Natural killer cell (primary cell): ENCODE results near the gene KAT8. TPM values are rescaled to one million over a fixed set of nuclear protein-coding genes. Genes with fewer than 3 reads are reported as not detected.

Source experiments
- ATAC-seq, 3 donors: fragments of 150-1000 bp in 2 of 3; fragments of 200-7000 bp in 1 of 3; cut with Tn5 transposase; 1 replicate in 1 of 3; 2 replicates in 2 of 3; pipeline ENCODE4 v1.10.0; 2021; ENCODE audit warnings: mild to moderate bottlenecking in 2 of 3, moderate library complexity in 2 of 3
- DNase-seq, 2 donors: peaks; one replicate each; pipeline versions ENCODE4 v3.0.0 to v3.0.0-alpha.2; 2013 to 2021; ENCODE audit warnings: mixed read lengths in 1 of 2
- H3K27ac ChIP-seq: one replicate; pipeline ENCODE4 v1.5.1; 2013; ENCODE audit warnings: mild to moderate bottlenecking, low read length
- H3K27me3 ChIP-seq: one replicate; pipeline ENCODE4 v1.6.1; 2013; ENCODE audit warnings: low read length; ENCODE audit not compliant: control insufficient read depth, insufficient read depth
- H3K36me3 ChIP-seq: one replicate; pipeline ENCODE4 v1.6.1; 2013; ENCODE audit warnings: low read length; ENCODE audit not compliant: control insufficient read depth, insufficient read depth
- H3K4me1 ChIP-seq: one replicate; pipeline ENCODE4 v1.6.1; 2013; ENCODE audit warnings: low read length; ENCODE audit not compliant: control insufficient read depth, insufficient read depth
- H3K4me3 ChIP-seq: one replicate; pipeline ENCODE4 v1.5.1; 2013; ENCODE audit warnings: low read length
- H3K9me3 ChIP-seq: one replicate; pipeline ENCODE4 v1.6.1; 2013; ENCODE audit warnings: low read length; ENCODE audit not compliant: control insufficient read depth, insufficient read depth
- H3K27ac Mint-ChIP-seq, 2 donors: one replicate each; pipeline ENCODE4 v1.8.0; 2022; ENCODE audit warnings: mild to moderate bottlenecking in 2 of 2, mixed read lengths in 2 of 2, moderate library complexity in 1 of 2
- H3K27me3 Mint-ChIP-seq, 2 donors: one replicate each; pipeline ENCODE4 v1.8.0; 2022; ENCODE audit warnings: low read depth in 2 of 2, mixed read lengths in 2 of 2
- H3K36me3 Mint-ChIP-seq: one replicate; pipeline ENCODE4 v1.8.0; 2022; ENCODE audit warnings: mixed read lengths
- H3K4me1 Mint-ChIP-seq, 2 donors: one replicate each; pipeline ENCODE4 v1.8.0; 2022; ENCODE audit warnings: mixed read lengths in 2 of 2
- H3K4me3 Mint-ChIP-seq: one replicate; pipeline ENCODE4 v1.8.0; 2022; ENCODE audit warnings: mild to moderate bottlenecking, moderate library complexity, mixed read lengths
- H3K9me3 Mint-ChIP-seq, 2 donors: one replicate each; pipeline ENCODE4 v1.8.0; 2022; ENCODE audit warnings: mixed read lengths in 2 of 2
- WGBS: methylation state at CpG from one replicate; pipeline ENCODE4 v1.1.7; 2013; ENCODE audit warnings: missing lambda C conversion rate; ENCODE audit not compliant: insufficient coverage; 5-methylcytosine and 5-hydroxymethylcytosine counted together
- intact Hi-C: fragments of 100-400 bp; cut with micrococcal nuclease; formaldehyde crosslinking; loops from one replicate; pipeline ENCODE4 v1.14.2; 2022
- total RNA-seq, 4 donors: library from RNA; stranded (reverse); fragments of 120-200 nt in 1 of 4; gene quantifications; one replicate each; pipeline versions ENCODE4 v1.2.3 to v1.2.4, GENCODE V29; 2013 to 2022
- TF ChIP-seq, protein P1 (sequence below): fragments of 200-600 bp; IDR thresholded peaks from one replicate; pipeline ENCODE4 v1.8.0; 2022; ENCODE audit warnings: antibody characterized with exemption

KAT8 gene
- total RNA-seq, 3 donors from 2014 or later (not counting 1 experiment from before 2014, with no cell fraction given): 90.6 to 101 (median 93.4) TPM

- no peaks in the 10 kb centered on the region for H3K9me3 Mint-ChIP-seq
- DNase-seq: no peak
- Histone ChIP-seq H3K27me3 (no peaks in the 10 kb centered on the region), H3K27ac (no peak overlapping the region), H3K9me3 (no peaks in the 10 kb centered on the region), H3K4me1 (peaks cover 22% of the 10 kb centered on the region), H3K4me3 (no peak overlapping the region), H3K36me3 (peaks cover 35% of the 10 kb centered on the region)
- peaks cover 12 to 13% of the 10 kb centered on the region in 2 donors for H3K4me1 Mint-ChIP-seq
- ATAC-seq: no peak
- H3K4me3 Mint-ChIP-seq: no peak overlapping the region
- intact Hi-C loops: no loop called here
- peaks cover 11% of the 10 kb centered on the region for H3K36me3 Mint-ChIP-seq
- peak overlapping the region in 1 of 2 donors; percentile 47 for H3K27ac Mint-ChIP-seq
- H3K27me3 Mint-ChIP-seq: no peaks in the 10 kb centered on the region
- WGBS: 97% methylated on average over 16 of the region's 16 CpGs
- TF ChIP-seq, protein P1, sequence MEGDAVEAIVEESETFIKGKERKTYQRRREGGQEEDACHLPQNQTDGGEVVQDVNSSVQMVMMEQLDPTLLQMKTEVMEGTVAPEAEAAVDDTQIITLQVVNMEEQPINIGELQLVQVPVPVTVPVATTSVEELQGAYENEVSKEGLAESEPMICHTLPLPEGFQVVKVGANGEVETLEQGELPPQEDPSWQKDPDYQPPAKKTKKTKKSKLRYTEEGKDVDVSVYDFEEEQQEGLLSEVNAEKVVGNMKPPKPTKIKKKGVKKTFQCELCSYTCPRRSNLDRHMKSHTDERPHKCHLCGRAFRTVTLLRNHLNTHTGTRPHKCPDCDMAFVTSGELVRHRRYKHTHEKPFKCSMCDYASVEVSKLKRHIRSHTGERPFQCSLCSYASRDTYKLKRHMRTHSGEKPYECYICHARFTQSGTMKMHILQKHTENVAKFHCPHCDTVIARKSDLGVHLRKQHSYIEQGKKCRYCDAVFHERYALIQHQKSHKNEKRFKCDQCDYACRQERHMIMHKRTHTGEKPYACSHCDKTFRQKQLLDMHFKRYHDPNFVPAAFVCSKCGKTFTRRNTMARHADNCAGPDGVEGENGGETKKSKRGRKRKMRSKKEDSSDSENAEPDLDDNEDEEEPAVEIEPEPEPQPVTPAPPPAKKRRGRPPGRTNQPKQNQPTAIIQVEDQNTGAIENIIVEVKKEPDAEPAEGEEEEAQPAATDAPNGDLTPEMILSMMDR: no peak
Measured at GRCh38 chr16:31120129-31120528, 2.7 kb downstream of the KAT8 start.

- Histone ChIP-seq H3K9me3 (no peaks in the 10 kb centered on the region), H3K27ac (no peak overlapping the region), H3K27me3 (no peaks in the 10 kb centered on the region), H3K4me1 (peaks cover 38% of the 10 kb centered on the region), H3K36me3 (peaks cover 56% of the 10 kb centered on the region), H3K4me3 (no peak overlapping the region)
- no peak for DNase-seq
- H3K4me3 Mint-ChIP-seq: no peak overlapping the region
- no peaks in the 10 kb centered on the region for H3K9me3 Mint-ChIP-seq
- WGBS: 94% methylated on average over 3 of the region's 3 CpGs
- peaks cover 3% of the 10 kb centered on the region for H3K36me3 Mint-ChIP-seq
- no peak for ATAC-seq
- peaks cover 0 to 8% of the 10 kb centered on the region in 2 donors for H3K4me1 Mint-ChIP-seq
- TF ChIP-seq, protein P1: no peak
- H3K27ac Mint-ChIP-seq: peak overlapping the region in 1 of 2 donors; percentile 59
- H3K27me3 Mint-ChIP-seq: no peaks in the 10 kb centered on the region
- intact Hi-C loops: no loop called here
Measured at GRCh38 chr16:31125844-31126243, 8.4 kb downstream of the KAT8 start.

DNA sequence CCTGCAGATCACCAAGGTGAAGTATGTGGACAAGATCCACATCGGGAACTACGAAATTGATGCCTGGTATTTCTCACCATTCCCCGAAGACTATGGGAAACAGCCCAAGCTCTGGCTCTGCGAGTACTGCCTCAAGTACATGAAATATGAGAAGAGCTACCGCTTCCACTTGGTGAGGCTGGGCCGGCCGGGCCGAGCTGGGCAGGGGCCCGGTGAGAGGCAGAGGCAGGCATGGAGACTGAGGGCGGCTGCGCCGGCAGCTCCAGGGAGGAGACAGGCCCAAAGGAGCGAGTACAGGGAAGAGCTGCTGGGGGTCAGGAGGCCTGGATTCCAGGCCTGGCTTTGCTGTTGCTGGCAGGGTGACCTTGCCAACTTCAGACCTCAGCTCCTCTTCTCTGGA lies 9.7 kb downstream of the KAT8 start:
- DNase-seq (no peak), ATAC-seq (no peak)
- WGBS: 97% methylated on average over 13 of the region's 13 CpGs
- Mint-ChIP-seq H3K4me3 (no peak overlapping the region), H3K4me1 (peaks cover 0 to 8% of the 10 kb centered on the region in 2 donors), H3K9me3 (no peaks in the 10 kb centered on the region), H3K27ac (peak overlapping the region in 1 of 2 donors; percentile 49), H3K36me3 (no peaks in the 10 kb centered on the region), H3K27me3 (no peaks in the 10 kb centered on the region)
- H3K4me1 ChIP-seq: peaks cover 38% of the 10 kb centered on the region
- no peak overlapping the region for H3K27ac ChIP-seq
- no peaks in the 10 kb centered on the region for H3K27me3 ChIP-seq
- TF ChIP-seq, protein P1: no peak
- H3K9me3 ChIP-seq: no peaks in the 10 kb centered on the region
- peaks cover 56% of the 10 kb centered on the region for H3K36me3 ChIP-seq
- intact Hi-C loops: no loop called here
- no peak overlapping the region for H3K4me3 ChIP-seq
